Measurements from ENCODE around the gene KIF13A. TPM values are rescaled to one million over a fixed set of nuclear protein-coding genes. Genes with fewer than 3 reads are reported as not detected.

Gene KIF13A
- total RNA-seq, 2 donors from 2014 or later = 35.3 to 45.0 TPM

- Mint-ChIP-seq H3K4me3 (no peak overlapping the region), H3K27ac (no peak overlapping the region), H3K27me3 (ENCODE audit: insufficient read depth) (no peaks in the 10 kb centered on the region), H3K4me1 (peaks cover 31% of the 10 kb centered on the region), H3K36me3 (ENCODE audit: low read depth) (no peaks in the 10 kb centered on the region), H3K9me3 (no peaks in the 10 kb centered on the region)
- no peak overlapping the region for H3K4me3 ChIP-seq (ENCODE audit: low read length)
- no peak for DNase-seq
- no peak overlapping the region for H3K27ac ChIP-seq (ENCODE audit: low read depth, low read length)
- no peaks in the 10 kb centered on the region for H3K27me3 ChIP-seq (ENCODE audit: control insufficient read depth, insufficient read depth, low read length, poor library complexity, severe bottlenecking)
- no peaks in the 10 kb centered on the region for H3K36me3 ChIP-seq (ENCODE audit: control insufficient read depth, insufficient read depth, low read length)
- no peaks in the 10 kb centered on the region for H3K9me3 ChIP-seq (ENCODE audit: control insufficient read depth, low read length)
- H3K9ac ChIP-seq (ENCODE audit: extremely low read depth, low read length, poor library complexity, severe bottlenecking) = no peak overlapping the region
- no peak for TF ChIP-seq CTCF (conservative IDR thresholded peaks at IDR 0.05)
- no peaks in the 10 kb centered on the region for H3K4me1 ChIP-seq (ENCODE audit: control insufficient read depth, insufficient read depth, low read length)
- WGBS, 2 experiments (ENCODE audit: insufficient coverage in 1 of 2, insufficient read length in 1 of 2) = 92 to 100% methylated on average over 3 to 5 of the region's 5 CpGs
These were observed 58.7 kb downstream of the KIF13A start for GRCh38 chr6:17928514-17929430.

- no peak for DNase-seq
- H3K9me3 Mint-ChIP-seq = no peaks in the 10 kb centered on the region
- no peak overlapping the region for H3K4me3 Mint-ChIP-seq
- Histone ChIP-seq H3K9ac (ENCODE audit: extremely low read depth, low read length, poor library complexity, severe bottlenecking) (no peak overlapping the region), H3K27me3 (ENCODE audit: control insufficient read depth, insufficient read depth, low read length, poor library complexity, severe bottlenecking) (no peaks in the 10 kb centered on the region), H3K4me1 (ENCODE audit: control insufficient read depth, insufficient read depth, low read length) (no peaks in the 10 kb centered on the region), H3K4me3 (ENCODE audit: low read length) (no peak overlapping the region), H3K9me3 (ENCODE audit: control insufficient read depth, low read length) (no peaks in the 10 kb centered on the region), H3K36me3 (ENCODE audit: control insufficient read depth, insufficient read depth, low read length) (no peaks in the 10 kb centered on the region), H3K27ac (ENCODE audit: low read depth, low read length) (no peak overlapping the region)
- 93 to 100% methylated on average over 2 to 3 of the region's 3 CpGs for WGBS, 2 experiments (ENCODE audit: insufficient coverage in 1 of 2, insufficient read length in 1 of 2)
- peaks cover 36% of the 10 kb centered on the region for H3K4me1 Mint-ChIP-seq
- no peak for TF ChIP-seq CTCF (conservative IDR thresholded peaks at IDR 0.05)
- H3K27me3 Mint-ChIP-seq (ENCODE audit: insufficient read depth) = no peaks in the 10 kb centered on the region
- no peaks in the 10 kb centered on the region for H3K36me3 Mint-ChIP-seq (ENCODE audit: low read depth)
- no peak overlapping the region for H3K27ac Mint-ChIP-seq
These were observed 59.7 kb downstream of the KIF13A start for GRCh38 chr6:17927705-17928104.

GRCh38 chr6:17923401-17923863 lies 64.0 kb downstream of the KIF13A start:
- Histone ChIP-seq H3K36me3 (ENCODE audit: control insufficient read depth, insufficient read depth, low read length) (no peaks in the 10 kb centered on the region), H3K27ac (ENCODE audit: low read depth, low read length) (no peak overlapping the region), H3K27me3 (ENCODE audit: control insufficient read depth, insufficient read depth, low read length, poor library complexity, severe bottlenecking) (no peaks in the 10 kb centered on the region), H3K9ac (ENCODE audit: extremely low read depth, low read length, poor library complexity, severe bottlenecking) (no peak overlapping the region), H3K9me3 (ENCODE audit: control insufficient read depth, low read length) (no peaks in the 10 kb centered on the region), H3K4me1 (ENCODE audit: control insufficient read depth, insufficient read depth, low read length) (no peaks in the 10 kb centered on the region), H3K4me3 (ENCODE audit: low read length) (no peak overlapping the region)
- Mint-ChIP-seq H3K4me1 (peaks cover 22% of the 10 kb centered on the region), H3K27ac (no peak overlapping the region), H3K9me3 (no peaks in the 10 kb centered on the region), H3K4me3 (no peak overlapping the region), H3K36me3 (ENCODE audit: low read depth) (no peaks in the 10 kb centered on the region), H3K27me3 (ENCODE audit: insufficient read depth) (no peaks in the 10 kb centered on the region)
- 86% methylated on average over 1 to 3 of the region's 4 CpGs for WGBS, 2 experiments (ENCODE audit: insufficient coverage in 1 of 2, insufficient read length in 1 of 2)
- TF ChIP-seq CTCF (conservative IDR thresholded peaks at IDR 0.05) = no peak
- DNase-seq = no peak

Measured in endodermal cell (in vitro differentiated cells).